Mesodermal cell (in vitro differentiated cells): ENCODE results near the gene SLAMF7.
A peak's percentile ranks its signal among the peaks of the same experiment; 100 is the strongest.
"Not testable (repeated sequence)": the region's sequence is repeated elsewhere in the genome, so short reads cannot be mapped to it uniquely, and the experiment has no call there.

Experiments
- H3K27ac ChIP-seq: 2 replicates; pipeline ENCODE4 v1.7.0; 2013; ENCODE audit warnings: mild to moderate bottlenecking, low read depth, low read length, moderate library complexity; ENCODE audit not compliant: severe bottlenecking
- H3K36me3 ChIP-seq: 2 replicates; pipeline ENCODE4 v1.7.1; 2013; ENCODE audit warnings: mild to moderate bottlenecking, low read length, moderate library complexity; ENCODE audit not compliant: control insufficient read depth, insufficient read depth
- H3K4me1 ChIP-seq: one replicate; pipeline ENCODE4 v1.7.1; 2013; ENCODE audit warnings: mild to moderate bottlenecking, low read length; ENCODE audit not compliant: insufficient read depth, control insufficient read depth, poor library complexity, severe bottlenecking
- H3K4me3 ChIP-seq: 2 replicates; pipeline ENCODE4 v1.7.0; 2013; ENCODE audit warnings: low read length, control low read depth, mild to moderate bottlenecking; ENCODE audit not compliant: insufficient read depth, poor library complexity, severe bottlenecking; ENCODE audit errors: extremely low read depth
- H3K9me3 ChIP-seq: 2 replicates; pipeline ENCODE4 v1.7.1; 2013; ENCODE audit warnings: mild to moderate bottlenecking, low read length, moderate library complexity; ENCODE audit not compliant: control insufficient read depth
- WGBS, 2 experiments: methylation state at CpG; one replicate each; pipeline ENCODE4 v1.1.5; 2013; ENCODE audit warnings: missing lambda C conversion rate in 2 of 2; ENCODE audit not compliant: insufficient coverage in 2 of 2; 5-methylcytosine and 5-hydroxymethylcytosine counted together

SLAMF7 gene

GRCh38 chr1:160710517-160711252, 28.4 kb upstream of the SLAMF7 start:
- no peak overlapping the region for H3K27ac ChIP-seq
- no peaks in the 10 kb centered on the region for H3K9me3 ChIP-seq
- no peaks in the 10 kb centered on the region for H3K36me3 ChIP-seq
- WGBS, 2 experiments, result 90% methylated on average over 2 of the region's 4 CpGs; no CpG with 5 or more reads in 1 of the 2 experiments
- no peak overlapping the region for H3K4me3 ChIP-seq
- H3K4me1 ChIP-seq, result no peaks in the 10 kb centered on the region

- Histone ChIP-seq H3K9me3 (no peaks in the 10 kb centered on the region), H3K4me3 (no peak overlapping the region), H3K27ac (no peak overlapping the region), H3K4me1 (no peaks in the 10 kb centered on the region), H3K36me3 (no peaks in the 10 kb centered on the region)
- WGBS, 2 experiments, result 81 to 91% methylated on average over 2 of the region's 2 CpGs
Observed at GRCh38 chr1:160711276-160711601, 27.8 kb upstream of the SLAMF7 start.

- H3K27ac ChIP-seq, result no peak within 1 kb of the TSS
- H3K9me3 ChIP-seq, result no peaks in the 10 kb centered on the region
- no peaks in the 10 kb centered on the region for H3K36me3 ChIP-seq
- H3K4me3 ChIP-seq, result no peak within 1 kb of the TSS
- no peaks in the 10 kb centered on the region for H3K4me1 ChIP-seq
- WGBS, 2 experiments, result 85 to 92% methylated on average over 3 to 6 of the region's 9 CpGs
Observed at GRCh38 chr1:160711602-160712311, 27.3 kb upstream of the SLAMF7 start, which contains the start of gene CD48. Gene CD48, minus strand, starts transcription at chr1:160711822. Its CDS starts 59 bp downstream, at chr1:160711763.

- H3K4me1 ChIP-seq, result not testable (repeated sequence)
- 96 to 100% methylated on average over 1 to 3 of the region's 5 CpGs for WGBS, 2 experiments
Observed at GRCh38 chr1:160712525-160713080, 26.4 kb upstream of the SLAMF7 start.

GRCh38 chr1:160713161-160713560, 25.9 kb upstream of the SLAMF7 start:
- Histone ChIP-seq H3K36me3 (no peaks in the 10 kb centered on the region), H3K4me3 (no peak overlapping the region), H3K9me3 (no peaks in the 10 kb centered on the region), H3K4me1 (no peaks in the 10 kb centered on the region), H3K27ac (no peak overlapping the region)
- WGBS, 2 experiments, result 100% methylated on average over 1 of the region's 1 CpG; no CpG with 5 or more reads in 1 of the 2 experiments

More at GRCh38 chr1:160712525-160713080, 26.4 kb upstream of the SLAMF7 start:
- not testable (repeated sequence) for H3K36me3 ChIP-seq, H3K27ac ChIP-seq, H3K4me3 ChIP-seq, H3K9me3 ChIP-seq

- H3K36me3 ChIP-seq, H3K9me3 ChIP-seq, H3K4me1 ChIP-seq, H3K27ac ChIP-seq, H3K4me3 ChIP-seq: not testable (repeated sequence)
- WGBS, 2 experiments, result 86 to 93% methylated on average over 3 of the region's 5 CpGs
Observed at GRCh38 chr1:160714034-160714648, 24.9 kb upstream of the SLAMF7 start.

GRCh38 chr1:160716013-160716412, 23.0 kb upstream of the SLAMF7 start:
- WGBS, 2 experiments, result 89 to 100% methylated on average over 1 of the region's 1 CpG
- Histone ChIP-seq H3K9me3 (no peaks in the 10 kb centered on the region), H3K4me3 (no peak overlapping the region), H3K36me3 (no peaks in the 10 kb centered on the region), H3K4me1 (peaks cover 5% of the 10 kb centered on the region), H3K27ac (no peak overlapping the region)

GRCh38 chr1:160717306-160717705, 21.7 kb upstream of the SLAMF7 start:
- H3K4me3 ChIP-seq, result no peak overlapping the region
- H3K4me1 ChIP-seq, result peaks cover 5% of the 10 kb centered on the region
- 83 to 100% methylated on average over 3 to 4 of the region's 5 CpGs for WGBS, 2 experiments
- no peak overlapping the region for H3K27ac ChIP-seq
- H3K36me3 ChIP-seq, result no peaks in the 10 kb centered on the region
- peaks cover 5% of the 10 kb centered on the region for H3K9me3 ChIP-seq

GRCh38 chr1:160718210-160718609, 20.8 kb upstream of the SLAMF7 start:
- no peaks in the 10 kb centered on the region for H3K36me3 ChIP-seq
- H3K4me3 ChIP-seq, result no peak overlapping the region
- H3K27ac ChIP-seq, result no peak overlapping the region
- H3K4me1 ChIP-seq, result peaks cover 5% of the 10 kb centered on the region
- H3K9me3 ChIP-seq, result peaks cover 5% of the 10 kb centered on the region
- WGBS, 2 experiments, result 87 to 94% methylated on average over 2 to 3 of the region's 4 CpGs

- Histone ChIP-seq H3K4me3 (no peak overlapping the region), H3K4me1 (peaks cover 5% of the 10 kb centered on the region), H3K27ac (peak overlapping the region; percentile 55), H3K9me3 (peaks cover 5% of the 10 kb centered on the region), H3K36me3 (no peaks in the 10 kb centered on the region)
- WGBS, 2 experiments, result no CpG with 5 or more reads among the region's 3 CpGs
Observed at GRCh38 chr1:160720356-160721085, 18.5 kb upstream of the SLAMF7 start.
